HG02885 (cell line): ENCODE results near the gene MMP1.
"Not testable (repeated sequence)": the region's sequence is repeated elsewhere in the genome, so short reads cannot be mapped to it uniquely, and the experiment has no call there.

Experiments used
- ATAC-seq: cut with Tn5 transposase; IDR thresholded peaks from one replicate; pipeline ENCODE4 v1.9.1; 2021; ENCODE audit warnings: mild to moderate bottlenecking; ENCODE audit not compliant: unreplicated experiment, poor library complexity

The MMP1 gene

DNA sequence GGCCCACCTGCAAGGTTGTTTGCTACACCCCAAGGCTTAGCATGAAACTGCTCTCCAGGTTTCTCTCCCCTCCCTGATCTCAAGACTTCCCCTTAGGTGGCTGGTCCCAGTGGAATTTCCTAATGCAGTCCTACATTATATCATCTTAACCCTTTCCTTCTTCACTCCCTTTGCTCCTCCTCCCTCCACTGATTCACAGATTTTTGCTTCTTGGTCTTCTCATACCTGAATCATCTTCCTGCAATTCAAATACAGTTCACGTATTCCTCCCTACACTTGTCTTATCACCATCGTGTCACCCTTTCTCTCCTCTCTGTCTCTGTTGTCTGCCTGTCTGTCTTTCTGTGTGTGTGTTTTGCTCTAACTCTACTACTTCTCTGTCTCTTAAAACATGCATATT, 34.5 kb downstream of the MMP1 start:
- ATAC-seq = no peak

DNA sequence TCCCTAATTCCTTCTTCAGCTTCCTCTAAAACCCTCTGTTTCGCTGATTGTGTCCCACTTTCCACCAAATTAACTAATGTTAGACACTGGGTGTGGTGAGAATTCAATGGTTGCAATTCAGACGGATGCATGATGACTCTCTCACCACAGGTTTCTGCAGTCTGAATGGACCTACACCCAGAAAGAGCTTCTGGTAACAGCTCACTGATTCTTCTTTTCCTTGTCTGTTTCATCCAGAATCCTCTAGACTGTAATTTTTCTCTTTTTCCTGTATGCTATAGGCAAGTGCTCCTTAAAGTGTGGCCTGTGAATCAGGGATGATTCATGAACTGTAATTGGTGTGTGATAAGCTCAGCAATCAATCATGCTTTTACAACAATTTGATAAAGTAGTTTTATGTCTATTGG, 35.6 kb downstream of the MMP1 start:
- ATAC-seq = no peak

DNA sequence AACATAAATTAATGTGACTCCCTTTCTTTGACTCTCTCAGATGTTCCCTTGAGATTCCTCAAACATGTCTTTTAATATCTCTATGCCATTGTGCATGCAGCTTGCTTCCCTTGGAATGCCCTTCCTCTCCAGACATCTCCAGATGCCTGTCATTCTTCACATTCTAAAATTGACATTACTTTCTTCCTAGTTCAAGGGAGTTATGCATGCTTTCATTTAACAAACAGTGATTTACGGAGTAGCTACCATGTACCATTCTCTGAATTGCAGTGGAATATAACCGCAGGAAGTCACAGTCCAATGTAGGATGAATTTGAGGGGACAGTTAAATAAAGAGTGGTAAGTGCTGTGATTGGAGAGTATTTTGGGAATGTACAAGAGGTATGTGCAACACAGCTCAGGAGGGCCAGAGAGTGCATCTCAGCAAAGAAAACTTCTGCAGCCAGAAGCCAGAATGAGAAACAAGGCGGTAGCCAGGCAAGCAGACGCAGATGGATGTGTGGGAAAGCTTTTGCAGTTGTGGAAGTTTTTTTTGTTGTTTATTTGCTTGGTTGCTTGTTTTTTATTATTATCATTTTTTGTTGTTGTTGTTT, 36.2 kb downstream of the MMP1 start:
- ATAC-seq = no peak

DNA sequence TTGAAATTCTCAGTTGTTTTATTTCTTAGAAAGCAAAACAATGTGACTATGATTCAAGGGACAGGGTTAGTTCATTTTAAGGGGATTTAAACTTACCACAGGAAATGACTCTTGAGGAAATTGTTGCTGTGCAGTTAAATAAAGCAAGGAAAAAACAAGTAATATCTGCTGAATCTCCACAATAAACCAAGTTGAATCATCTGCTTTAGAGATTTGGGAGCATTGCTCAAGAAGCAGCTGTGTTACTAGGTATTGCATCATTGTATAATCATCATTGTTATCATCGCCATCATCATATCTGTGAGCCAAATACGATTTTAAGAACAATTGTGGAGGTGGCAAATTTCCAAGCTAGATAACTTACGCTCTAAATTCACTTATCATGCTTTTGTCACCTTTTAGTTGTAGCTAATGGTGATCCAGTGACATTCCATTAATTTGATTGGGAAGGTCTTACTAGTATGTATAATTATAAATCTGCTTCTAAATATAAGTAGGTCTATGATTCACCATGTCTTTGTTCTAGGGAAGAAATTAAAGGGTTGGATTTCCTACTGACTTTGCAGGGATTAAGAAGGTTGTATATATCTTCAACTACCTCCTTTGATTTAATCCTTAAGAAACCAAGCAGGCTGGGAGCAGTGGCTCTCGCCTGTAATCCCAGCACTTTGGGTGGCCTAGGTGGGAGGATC, 37.5 kb downstream of the MMP1 start:
- ATAC-seq = no peak

DNA sequence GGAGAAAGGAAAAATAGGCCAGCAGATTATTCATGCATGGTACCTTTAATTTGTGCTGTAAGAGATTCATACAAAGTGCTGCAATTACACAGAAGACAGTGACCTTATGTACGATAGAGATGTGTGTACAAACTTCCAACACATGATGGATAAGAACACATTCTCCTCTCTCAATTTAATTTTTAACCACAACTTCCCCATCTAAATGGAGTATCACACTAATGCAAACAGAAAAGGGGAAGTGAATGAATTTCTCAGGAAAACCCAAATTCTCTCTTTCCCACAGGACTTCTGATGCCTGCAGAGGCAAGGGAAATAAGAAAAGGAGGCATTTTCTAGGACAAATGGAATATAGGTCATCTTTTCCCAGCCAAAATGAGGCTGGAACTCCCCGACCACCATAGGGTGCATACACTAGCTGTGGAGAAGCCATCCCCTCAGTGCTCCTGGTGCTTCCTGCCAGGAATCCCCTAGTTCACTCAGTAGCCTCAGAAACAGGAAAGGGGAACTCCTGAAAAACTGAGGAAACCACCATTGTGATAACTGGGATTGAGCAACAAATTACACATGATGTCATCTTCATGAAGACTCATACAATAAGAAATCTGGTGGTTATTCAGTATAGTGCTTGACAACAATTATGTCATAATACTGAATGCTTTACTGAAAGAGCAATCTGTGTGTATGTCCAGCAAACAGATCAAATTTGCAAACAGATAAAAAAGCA, 40.0 kb downstream of the MMP1 start:
- no peak for ATAC-seq

DNA sequence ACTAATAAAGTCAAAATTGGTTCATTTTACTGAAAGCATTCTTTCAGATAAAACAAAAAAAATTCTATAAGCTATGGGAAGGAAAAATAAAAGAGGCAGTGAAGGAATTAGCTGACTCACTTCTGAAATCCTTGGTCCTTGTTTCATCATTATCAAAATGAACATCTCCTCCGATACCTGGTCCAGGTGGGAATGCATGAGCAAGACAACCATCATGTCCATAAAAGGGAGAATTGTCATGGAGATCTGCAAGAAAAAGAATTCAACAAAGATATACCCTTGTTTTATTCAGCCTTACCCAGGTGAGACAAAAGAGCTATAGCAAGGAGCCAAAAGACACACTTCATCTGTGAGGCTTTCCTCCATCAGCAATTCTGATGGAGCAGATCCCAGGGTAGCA, 44.7 kb downstream of the MMP1 start:
- no peak for ATAC-seq

DNA sequence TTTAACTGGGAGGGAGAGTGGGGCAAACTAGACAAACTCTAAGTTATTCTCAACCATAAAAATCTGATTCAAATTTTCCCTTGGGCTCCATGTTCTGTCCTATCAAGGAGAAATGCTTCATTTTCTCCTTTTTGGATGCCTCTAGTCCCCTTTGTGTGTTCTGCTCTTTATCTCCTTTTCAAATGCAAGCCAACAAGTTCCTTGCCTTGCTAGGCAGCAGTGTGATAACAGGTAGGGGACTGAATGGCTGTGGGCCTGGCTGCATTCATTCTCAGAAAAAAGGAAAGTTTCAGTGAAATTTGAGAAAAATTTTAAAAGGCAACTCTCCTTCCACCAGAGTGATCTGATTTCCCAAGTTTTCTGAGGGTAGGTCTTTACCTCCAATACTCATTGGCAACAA, 46.3 kb downstream of the MMP1 start:
- ATAC-seq = no peak

DNA sequence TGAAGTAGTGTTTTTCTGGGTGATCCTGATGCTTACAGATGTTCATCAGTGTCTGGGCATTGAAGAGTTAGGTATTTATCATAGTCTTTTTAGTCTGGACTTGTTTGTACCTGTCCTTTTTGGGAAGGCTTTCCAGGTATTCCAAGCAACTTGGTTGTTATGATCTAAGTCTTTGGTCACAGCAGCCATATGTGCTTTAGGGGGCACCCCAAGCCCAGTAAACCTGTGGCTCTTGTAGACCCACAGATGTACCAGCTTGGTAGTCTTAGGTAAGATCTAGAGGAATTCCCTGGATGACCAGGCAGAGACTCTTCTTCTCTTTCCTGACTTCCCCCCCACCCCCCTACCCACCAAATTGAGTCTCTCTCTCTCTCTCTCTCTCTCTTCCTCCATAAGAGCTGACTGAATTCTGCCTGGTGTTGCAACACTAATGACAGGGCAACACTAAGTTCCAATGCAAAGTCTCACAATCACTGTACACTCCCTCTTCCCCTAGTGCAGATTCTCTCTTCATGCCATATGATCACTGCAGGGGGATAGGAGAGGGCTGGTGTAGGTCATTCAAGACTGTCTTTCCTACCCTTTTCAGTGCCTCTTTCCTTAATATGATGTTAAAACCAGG, 48.7 kb downstream of the MMP1 start:
- ATAC-seq = no peak

DNA sequence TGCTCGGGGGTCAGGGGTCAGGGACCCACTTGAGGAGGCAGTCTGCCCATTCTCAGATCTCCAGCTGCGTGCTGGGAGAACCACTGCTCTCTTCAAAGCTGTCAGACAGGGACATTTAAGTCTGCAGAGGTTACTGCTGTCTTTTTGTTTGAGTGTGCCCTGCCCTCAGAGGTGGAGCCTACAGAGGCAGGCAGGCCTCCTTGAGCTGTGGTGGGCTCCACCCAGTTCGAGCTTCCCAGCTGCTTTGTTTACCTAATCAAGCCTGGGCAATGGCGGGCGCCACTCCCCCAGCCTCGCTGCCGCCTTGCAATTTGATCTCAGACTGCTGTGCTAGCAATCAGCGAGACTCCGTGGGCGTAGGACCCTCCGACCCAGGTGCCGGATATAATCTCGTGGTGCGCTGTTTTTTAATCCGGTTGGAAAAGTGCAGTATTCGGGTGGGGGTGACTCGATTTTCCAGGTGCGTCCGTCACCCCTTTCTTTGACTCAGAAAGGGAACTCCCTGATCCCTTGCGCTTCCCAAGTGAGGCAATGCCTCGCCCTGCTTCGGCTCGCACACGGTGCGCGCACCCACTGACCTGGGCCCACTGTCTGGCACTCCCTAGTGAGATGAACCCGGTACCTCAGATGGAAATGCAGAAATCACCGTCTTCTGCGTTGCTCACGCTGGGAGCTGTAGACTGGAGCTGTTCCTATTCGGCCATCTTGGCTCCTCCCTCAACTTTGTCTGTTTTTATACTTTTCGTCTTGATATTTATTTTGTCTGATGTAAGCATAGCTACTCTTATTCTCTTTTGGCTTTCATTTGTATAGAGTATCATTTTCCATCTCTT, 51.0 kb downstream of the MMP1 start:
- ATAC-seq = not testable (repeated sequence)
